ENCODE data around the gene ZFHX3. TPM values are rescaled to one million over a fixed set of nuclear protein-coding genes. Genes with fewer than 3 reads are reported as not detected.

ZFHX3 gene
- total and polyA plus RNA-seq, 2 of the 8 experiments (the other 6 are each of a cell fraction or from before 2014, with no cell fraction given) = 0.08 to 0.99 TPM

DNA sequence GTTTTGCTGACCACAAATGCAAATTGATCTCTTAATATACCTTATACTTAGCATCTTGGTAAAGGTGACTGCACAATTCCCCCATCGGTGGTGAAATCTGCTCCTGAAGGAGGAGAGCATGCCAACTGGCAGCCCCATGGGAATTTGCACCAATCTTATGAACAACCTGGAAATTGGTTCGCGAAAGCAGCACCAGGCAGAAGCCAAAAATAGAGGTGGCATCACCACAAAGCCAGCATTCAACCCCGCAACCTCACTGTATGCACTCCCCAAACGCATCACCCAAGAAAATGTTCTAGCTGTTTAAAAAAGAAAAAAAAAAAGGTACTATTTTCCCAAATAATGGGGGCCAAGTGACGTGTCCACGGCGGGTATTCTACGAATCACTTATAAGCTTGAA, 213.4 kb downstream of the ZFHX3 start:
- no peak overlapping the region for H3K9ac ChIP-seq (replicated peaks in 1 of 4; ENCODE audit: extremely low read depth in 1 of 4, low read depth in 3 of 4, low read length in 3 of 4)
- no peaks in the 10 kb centered on the region for H3K79me1 ChIP-seq (ENCODE audit: low read depth, low read length)
- no peaks in the 10 kb centered on the region for H3K36me3 ChIP-seq (ENCODE audit: control insufficient read depth in 2 of 4, insufficient read depth in 4 of 4, low read length in 3 of 4)
- H3K79me2 ChIP-seq (ENCODE audit: control insufficient read depth in 1 of 2, insufficient read depth in 2 of 2, low read length in 2 of 2) = no peaks in the 10 kb centered on the region
- TF ChIP-seq SP4 (IDR thresholded peaks at IDR 0.05; ENCODE audit: low read length) = no peak
- no peak for TF ChIP-seq POLR2A (IDR thresholded peaks at IDR 0.05; ENCODE audit: control extremely low read depth in 1 of 2, low read depth in 2 of 2, low read length in 2 of 2)
- no peak for TF ChIP-seq SP1 (IDR thresholded peaks at IDR 0.05; ENCODE audit: low read depth, low read length)
- no peak for TF ChIP-seq CEBPB (IDR thresholded peaks at IDR 0.05; ENCODE audit: low read depth, low read length)
- H3K4ac ChIP-seq (replicated peaks; ENCODE audit: insufficient read length, low read depth, low read length) = no peak overlapping the region
- no peak for FAIRE-seq
- H3K23me2 ChIP-seq (ENCODE audit: low read depth, low read length) = no peaks in the 10 kb centered on the region
- H2BK12ac ChIP-seq (ENCODE audit: low read depth, low read length) = no peak overlapping the region
- H4K91ac ChIP-seq (replicated peaks; ENCODE audit: insufficient read length, low read length) = no peak overlapping the region
- H3K4me3 ChIP-seq (ENCODE audit: extremely low read depth in 1 of 4, insufficient read depth in 2 of 4, low read depth in 3 of 4, low read length in 4 of 4) = no peak overlapping the region
- no peak overlapping the region for H3K4me2 ChIP-seq (ENCODE audit: insufficient read depth in 1 of 2, low read depth in 2 of 2, low read length in 2 of 2)
- H4K8ac ChIP-seq (ENCODE audit: extremely low read depth, insufficient read depth, low read length) = no peak overlapping the region
- no peak overlapping the region for H3K56ac ChIP-seq (replicated peaks; ENCODE audit: insufficient read length, low read depth, low read length)
- no peak overlapping the region for H3K23ac ChIP-seq (ENCODE audit: insufficient read length)
- H2BK20ac ChIP-seq (ENCODE audit: low read length) = no peak overlapping the region
- no peak overlapping the region for H4K5ac ChIP-seq (ENCODE audit: insufficient read length, low read depth, low read length)
- DNase-seq (ENCODE audit: low read depth in 1 of 2, low spot score in 2 of 2) = no peak
- whole genome bisulfite sequencing, 2 experiments (ENCODE audit: extremely low coverage in 1 of 2, insufficient coverage in 1 of 2, insufficient read length in 1 of 2, insufficient replicate concordance in 2 of 2, low coverage in 1 of 2, low lambda C conversion rate in 2 of 2, missing lambda C conversion rate in 1 of 2) = 95% methylated on average over 9 of the region's 9 CpGs; no CpG with 5 or more reads in 1 of the 2 experiments
- no peaks in the 10 kb centered on the region for H3K27me3 ChIP-seq (replicated peaks in 1 of 4; ENCODE audit: control insufficient read depth in 3 of 4, extremely low read depth in 1 of 4, insufficient read depth in 3 of 4, low read length in 3 of 4)
- no peak overlapping the region for H3K14ac ChIP-seq (ENCODE audit: insufficient read length)
- H2AFZ ChIP-seq (ENCODE audit: low read length) = no peak overlapping the region
- no peak overlapping the region for H3K27ac ChIP-seq (ENCODE audit: low read depth, low read length)
- peaks cover 0 to 3% (median 0%) of the 10 kb centered on the region in 4 experiments; a peak in 2 of 7 replicates for H3K4me1 ChIP-seq (replicated peaks in 1 of 4; ENCODE audit: control insufficient read depth in 3 of 4, insufficient read depth in 4 of 4, low read length in 3 of 4)
- no peaks in the 10 kb centered on the region for H4K20me1 ChIP-seq (replicated peaks in 1 of 2; ENCODE audit: control insufficient read depth in 1 of 2, insufficient read depth in 2 of 2, low read length in 2 of 2)
- no peak overlapping the region for H2BK120ac ChIP-seq (replicated peaks; ENCODE audit: low read depth, low read length)
- H2BK15ac ChIP-seq (ENCODE audit: low read length) = no peak overlapping the region
- no peak overlapping the region for H2AK5ac ChIP-seq (ENCODE audit: low read depth, low read length)
- no peaks in the 10 kb centered on the region for H3K9me3 ChIP-seq (ENCODE audit: insufficient read depth in 2 of 2, low read depth in 1 of 2, low read length in 1 of 2)
- no peak overlapping the region for H3K18ac ChIP-seq (ENCODE audit: extremely low read depth, low read length)
- ChIA-PET CTCF (ENCODE audit: partially characterized antibody) (interaction anchor here (0.6 to 20.6 kb wide), 9 partner anchors 9 to 643 kb away, joined by 3 to 376 read pairs (median 3); no protein-coding TSS in a partner anchor), POLR2A (ENCODE audit: partially characterized antibody) (no interaction called here)
- no peak overlapping the region for H2BK5ac ChIP-seq (ENCODE audit: low read depth, low read length)
